ENCODE measurements around the gene NUDT16L1.

Gene NUDT16L1

GRCh38 chr16:4691666-4692412, 1.5 kb upstream of the NUDT16L1 start:
- TF ChIP-seq CTCF (IDR thresholded peaks at IDR 0.05; ENCODE audit: low read depth, low read length, missing control alignments): no peak
- no peak overlapping the region for H3K4me3 ChIP-seq (ENCODE audit: low read depth, low read length)
- no peak for DNase-seq (ENCODE audit: low read depth)

- no peak for TF ChIP-seq CTCF (IDR thresholded peaks at IDR 0.05; ENCODE audit: low read depth, low read length, missing control alignments)
- DNase-seq (ENCODE audit: low read depth): no peak
- peak overlapping the region; percentile 56 for H3K4me3 ChIP-seq (ENCODE audit: low read depth, low read length)
These were observed 684 bp upstream of the NUDT16L1 start for GRCh38 chr16:4692460-4693295.

- TF ChIP-seq CTCF (IDR thresholded peaks at IDR 0.05; ENCODE audit: low read depth, low read length, missing control alignments): no peak
- DNase-seq (ENCODE audit: low read depth): no peak
These were observed 737 bp downstream of the NUDT16L1 start for GRCh38 chr16:4693956-4694641.

GRCh38 chr16:4694642-4695451, 1.5 kb downstream of the NUDT16L1 start:
- TF ChIP-seq CTCF (IDR thresholded peaks at IDR 0.05; ENCODE audit: low read depth, low read length, missing control alignments): no peak
- no peak for DNase-seq (ENCODE audit: low read depth)
- H3K4me3 ChIP-seq (ENCODE audit: low read depth, low read length): peak overlapping the region; percentile 97

More at GRCh38 chr16:4693956-4694641, 737 bp downstream of the NUDT16L1 start:
- peak overlapping the region; percentile 97 for H3K4me3 ChIP-seq (ENCODE audit: low read depth, low read length)

GRCh38 chr16:4695473-4696171, 2.3 kb downstream of the NUDT16L1 start:
- no peak for DNase-seq (ENCODE audit: low read depth)
- TF ChIP-seq CTCF (IDR thresholded peaks at IDR 0.05; ENCODE audit: low read depth, low read length, missing control alignments): no peak

More at GRCh38 chr16:4695473-4696171, 2.3 kb downstream of the NUDT16L1 start:
- no peak overlapping the region for H3K4me3 ChIP-seq (ENCODE audit: low read depth, low read length)

Measured in GM12864 (cell line).